Right ventricle myocardium superior (tissue), 1 donor: ENCODE results near the gene FBXO41. TPM values are rescaled to one million over a fixed set of nuclear protein-coding genes. Genes with fewer than 3 reads are reported as not detected.

Experiments used
- ATAC-seq: fragments of 200-7000 bp; cut with Tn5 transposase; one replicate; pipeline ENCODE4 v1.9.1; 2020; ENCODE audit warnings: mild to moderate bottlenecking; ENCODE audit not compliant: poor library complexity
- DNase-seq: peaks from one replicate; pipeline ENCODE4 v3.0.0-alpha.2; 2020
- intact Hi-C: fragments of 100-400 bp; cut with DNase I; formaldehyde crosslinking; loops from one replicate; pipeline ENCODE4 v1.11.2; 2022
- total RNA-seq: library from RNA; stranded (reverse); fragmentation: NEBNext Ultra II Directional; extraction: Animal tissue kit (Norgen Biotek cat#: 25700); gene quantifications from one replicate; pipeline ENCODE4 v1.2.1, GENCODE V29; 2021
- donor health status: DM: no; HTN: yes; CAD: no; lungs with severe emphysema.

FBXO41 gene
- total RNA-seq, 1 donor from 2014 or later: 0.51 TPM

DNA sequence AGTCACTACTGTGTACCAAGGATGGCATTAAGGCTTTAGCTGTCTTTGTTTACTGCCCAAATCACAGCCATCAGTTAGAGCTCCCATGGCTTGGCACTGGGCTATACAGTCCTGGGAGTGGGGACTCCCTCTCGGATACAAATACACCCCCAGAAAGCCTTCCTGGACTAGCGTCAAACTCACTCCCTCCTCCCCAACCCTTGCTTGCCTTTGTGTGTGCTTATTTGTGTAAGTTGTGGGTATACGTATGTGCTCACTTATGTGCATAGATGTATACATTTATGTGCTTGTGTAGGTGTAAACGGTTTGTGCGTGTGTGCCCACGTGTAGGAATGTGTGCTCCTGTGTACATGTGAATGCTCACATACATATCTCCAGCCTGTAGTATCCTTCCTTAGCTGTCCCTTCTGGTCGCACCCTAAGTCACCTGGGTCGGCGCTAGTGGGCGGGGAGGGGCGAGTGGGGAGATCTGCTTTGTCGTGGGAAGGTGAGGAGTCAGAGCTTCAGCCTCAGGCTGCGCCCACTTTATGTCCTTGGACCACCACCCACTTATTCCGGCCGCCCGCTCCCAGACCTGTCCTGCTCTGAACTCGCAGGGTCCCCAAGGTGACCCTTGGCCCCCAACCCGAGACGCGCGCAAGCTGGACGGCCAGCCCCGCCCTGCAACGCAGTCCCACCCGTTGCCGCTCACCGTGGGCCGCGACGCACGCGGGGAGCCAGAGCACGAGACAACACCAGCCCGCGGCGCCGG, 51.7 kb downstream of the FBXO41 start:
- intact Hi-C loops: no loop called here
- ATAC-seq (peak; percentile 0), DNase-seq (no peak)

DNA sequence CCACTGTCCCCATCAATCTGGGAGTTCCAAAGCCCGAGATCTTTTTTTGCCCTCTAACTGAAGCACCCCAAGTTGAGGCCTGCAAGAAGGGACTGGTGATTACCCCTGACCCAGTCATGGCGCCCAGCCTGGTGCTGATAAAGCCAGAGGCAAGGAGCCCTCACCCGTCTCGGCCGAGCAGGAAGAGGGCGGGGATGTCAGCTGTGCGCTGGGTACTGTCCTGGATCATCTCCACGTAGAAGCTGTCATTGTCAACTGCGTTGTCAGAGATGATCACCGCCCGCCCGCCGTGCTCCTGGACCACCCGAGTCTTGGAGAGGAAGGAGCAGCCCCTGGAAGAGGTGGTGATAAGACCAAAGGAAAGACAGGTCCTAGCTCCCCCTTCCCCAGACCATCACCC, 55.6 kb downstream of the FBXO41 start:
- intact Hi-C loops: no loop called here
- ATAC-seq (no peak), DNase-seq (no peak)

DNA sequence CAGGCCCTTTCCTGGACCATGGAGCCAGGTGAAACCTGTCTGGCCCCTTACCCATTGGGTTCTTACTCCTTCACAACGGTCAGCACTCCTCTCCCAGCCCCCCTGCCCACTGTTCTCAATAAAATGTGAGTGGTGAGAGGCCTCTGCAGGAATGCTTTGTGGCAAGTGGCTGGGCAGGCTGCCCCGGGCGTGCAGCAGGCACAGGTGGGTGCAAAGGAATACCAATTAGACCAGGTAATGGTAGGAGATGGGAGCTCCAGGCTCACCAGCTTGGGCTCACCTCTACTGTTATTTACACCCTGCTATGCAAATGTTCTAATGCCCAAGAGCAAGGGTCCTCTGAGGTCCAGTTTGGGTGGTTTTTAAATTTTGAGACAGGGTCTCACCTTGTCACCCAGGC, 57.2 kb downstream of the FBXO41 start:
- DNase-seq: no peak
- no peak for ATAC-seq
- intact Hi-C loops: no loop called here

DNA sequence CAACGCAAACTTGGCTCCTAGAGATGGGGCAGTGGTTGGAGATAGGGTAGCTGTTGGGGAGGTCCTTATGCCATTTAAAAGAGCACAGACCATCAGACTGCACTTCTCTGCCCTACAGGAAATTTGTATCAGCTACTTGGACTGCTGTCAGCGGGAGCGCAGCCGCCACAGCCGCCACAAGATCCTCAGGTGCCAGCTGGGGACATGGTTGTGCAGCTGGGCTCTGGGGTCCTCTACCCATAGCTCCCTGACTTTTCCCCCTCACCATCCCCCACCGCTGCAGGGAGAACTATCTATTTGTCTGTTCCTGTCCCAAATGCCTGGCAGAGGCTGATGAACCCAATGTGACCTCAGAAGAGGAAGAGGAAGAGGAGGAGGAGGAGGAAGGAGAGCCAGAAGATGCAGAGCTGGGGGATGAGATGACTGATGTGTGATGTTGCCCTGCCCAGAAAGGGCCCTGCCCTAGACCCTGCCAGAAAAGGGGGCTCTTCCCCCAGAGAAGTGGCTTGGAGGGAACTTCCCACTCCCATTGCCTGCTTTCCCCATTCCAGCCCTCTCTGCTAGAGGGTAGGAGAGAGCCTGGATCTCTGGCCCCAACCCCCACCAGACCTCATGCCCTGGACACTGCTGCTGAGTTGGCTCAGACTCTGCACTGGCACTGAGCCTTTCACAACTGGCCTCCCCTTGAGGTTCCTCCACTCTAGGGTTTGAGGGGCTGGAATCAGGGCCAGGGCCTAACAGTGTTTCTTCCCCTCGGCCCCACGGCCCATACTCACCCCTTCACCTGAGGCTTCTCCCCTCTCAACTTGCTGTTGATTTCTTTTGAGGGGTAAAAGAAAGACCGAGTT, 58.5 kb downstream of the FBXO41 start:
- ATAC-seq (peak; percentile 52), DNase-seq (no peak)
- intact Hi-C loops: no loop called here

DNA sequence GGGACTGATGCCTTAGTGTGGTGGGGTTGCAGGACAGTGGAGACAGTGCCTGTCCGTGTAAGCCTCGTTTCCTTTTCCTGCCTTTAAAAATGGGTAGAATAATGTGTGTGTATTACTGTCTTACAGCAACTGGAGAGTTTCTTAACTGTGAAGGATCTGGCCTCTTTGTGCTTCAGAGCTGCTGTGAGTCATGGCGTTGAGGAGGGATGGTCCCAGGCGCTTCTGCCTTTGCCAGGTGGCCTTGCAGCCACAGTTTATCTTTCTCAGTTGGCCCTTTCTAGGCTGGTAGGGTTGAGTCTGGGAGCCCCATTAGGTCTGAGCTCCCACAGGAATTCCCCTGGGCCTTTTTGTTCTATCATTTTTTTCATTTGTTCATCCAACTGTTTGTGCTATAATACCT, 60.5 kb downstream of the FBXO41 start:
- intact Hi-C loops: no loop called here
- DNase-seq (no peak), ATAC-seq (no peak)

DNA sequence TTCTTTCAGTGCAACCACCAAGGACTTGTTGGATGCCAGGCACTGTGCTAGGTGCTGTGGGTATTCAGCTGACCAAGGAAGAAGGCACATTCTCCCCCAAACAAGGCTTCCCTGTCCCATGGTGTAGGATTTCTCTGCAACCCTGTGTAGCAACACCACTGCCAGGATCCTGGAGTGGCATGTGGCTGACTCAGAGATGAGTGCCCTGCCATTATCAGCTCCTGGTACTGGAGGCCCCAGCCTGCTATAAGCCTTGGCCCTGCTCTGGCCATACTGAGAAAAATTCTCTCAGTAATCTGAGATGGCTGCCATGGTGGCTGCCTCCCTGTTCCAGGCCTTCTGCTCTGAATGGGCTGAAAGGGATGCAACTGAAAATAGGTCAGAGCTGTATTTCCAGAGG, 66.0 kb downstream of the FBXO41 start:
- ATAC-seq: no peak
- intact Hi-C loops: no loop called here
- no peak for DNase-seq

DNA sequence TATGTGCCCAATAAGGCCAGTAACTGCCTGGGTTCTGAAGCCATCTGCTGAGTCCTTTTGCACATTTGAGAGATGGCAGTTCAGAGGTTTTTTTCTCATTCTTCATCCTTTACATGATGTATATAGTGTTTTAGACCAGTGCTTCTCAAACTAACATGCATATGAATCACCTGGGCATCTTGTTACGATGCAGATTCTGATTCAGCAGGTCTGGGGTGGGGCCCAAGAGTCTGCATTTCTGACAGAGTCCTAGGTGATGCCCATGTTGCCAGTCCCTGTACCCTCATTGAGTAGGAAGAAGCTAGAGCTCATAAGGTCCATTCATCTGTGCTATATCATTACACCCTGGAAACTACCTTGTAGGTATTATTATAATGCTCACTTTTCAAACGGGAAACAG, 66.5 kb downstream of the FBXO41 start:
- intact Hi-C loops: no loop called here
- no peak for ATAC-seq
- DNase-seq: no peak

DNA sequence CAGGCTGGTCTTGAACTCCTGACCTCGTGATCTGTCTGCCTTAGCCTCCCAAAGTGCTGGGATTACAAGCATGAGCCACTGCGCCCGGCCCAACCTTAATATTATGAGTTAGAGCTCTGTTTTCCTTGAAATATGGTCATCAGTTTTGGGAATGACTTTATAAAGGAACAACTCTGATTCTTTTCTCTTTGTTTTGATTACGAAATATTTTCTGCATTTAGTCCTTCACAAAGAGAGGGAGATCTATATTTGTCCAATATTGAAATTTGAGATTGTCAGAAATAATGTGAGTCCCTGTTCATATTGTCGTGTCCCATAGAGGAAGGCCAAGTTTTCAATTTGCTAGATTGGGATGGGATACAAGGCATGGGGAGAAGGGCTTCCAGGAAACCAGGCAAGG, 67.1 kb downstream of the FBXO41 start:
- intact Hi-C loops: no loop called here
- ATAC-seq (no peak), DNase-seq (no peak)

DNA sequence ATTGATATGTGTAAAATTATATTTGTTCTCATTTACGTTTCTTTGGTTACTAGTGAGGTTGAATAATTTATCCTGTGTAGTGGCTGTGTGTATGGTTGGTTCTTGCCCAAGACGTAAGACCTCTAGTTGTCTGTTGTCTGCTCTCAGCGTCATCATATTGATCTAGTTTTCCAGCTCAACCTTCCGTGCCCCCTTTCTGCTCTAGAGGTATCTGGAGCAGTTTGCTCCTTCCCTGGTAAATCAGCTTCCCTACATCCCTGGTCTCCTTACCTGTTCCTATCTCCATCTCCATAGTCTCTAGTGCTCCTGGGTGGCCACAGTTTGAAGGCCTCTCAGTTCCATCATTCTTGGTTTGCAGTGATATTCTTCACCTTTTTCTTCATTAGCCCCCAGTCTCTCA, 69.0 kb downstream of the FBXO41 start:
- DNase-seq (no peak), ATAC-seq (no peak)
- intact Hi-C loops: no loop called here

DNA sequence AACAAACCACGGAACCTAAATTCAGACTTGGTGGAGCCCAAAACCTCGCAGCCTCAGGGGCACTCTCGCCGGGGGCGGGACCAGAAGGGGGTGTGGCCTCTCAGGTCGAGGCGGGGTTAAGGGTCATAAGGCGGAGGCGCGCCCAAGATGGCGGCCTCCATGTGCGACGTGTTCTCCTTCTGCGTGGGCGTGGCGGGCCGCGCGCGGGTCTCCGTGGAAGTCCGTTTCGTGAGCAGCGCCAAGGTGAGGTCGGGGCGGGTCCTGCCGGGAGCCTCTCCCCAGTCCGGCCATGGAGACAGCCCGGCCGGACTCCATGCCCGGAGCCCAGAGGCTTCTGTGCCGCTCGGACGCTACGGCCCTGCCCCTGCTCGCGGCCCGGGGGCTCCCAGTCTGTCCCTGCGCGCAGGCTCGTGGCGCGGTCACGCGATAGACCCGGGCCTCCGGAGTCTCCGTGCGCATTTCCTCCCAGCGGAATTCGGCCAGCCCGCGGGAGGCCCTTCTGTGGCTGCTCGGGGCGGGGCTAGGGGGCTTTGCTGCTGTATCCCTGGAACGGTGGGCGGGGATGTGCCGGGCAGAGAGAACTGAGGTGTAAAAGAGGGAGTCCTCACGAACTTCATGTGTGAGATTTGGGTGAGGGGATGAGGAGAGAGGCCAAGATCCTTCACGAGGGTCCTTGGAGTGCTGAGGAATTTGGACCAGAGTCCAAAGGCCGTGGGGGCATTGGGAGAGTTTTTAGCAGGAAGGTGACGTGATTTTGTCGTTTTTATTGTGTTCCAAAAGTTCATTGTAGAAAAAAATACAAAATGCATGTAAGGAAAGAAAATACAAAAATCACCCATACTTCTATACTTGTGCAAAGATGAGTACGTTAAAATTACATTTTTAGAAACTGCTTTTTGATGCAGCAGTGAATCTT, 69.9 kb downstream of the FBXO41 start, which contains the start of gene SMYD5:
SMYD5 (plus strand) TSS at position 126 of the 916 bp plus-strand sequence; CDS start at position 148, 22 bp downstream.
- ATAC-seq: peak; percentile 96
- DNase-seq: peak; percentile 93
- intact Hi-C loops: no loop called here

DNA sequence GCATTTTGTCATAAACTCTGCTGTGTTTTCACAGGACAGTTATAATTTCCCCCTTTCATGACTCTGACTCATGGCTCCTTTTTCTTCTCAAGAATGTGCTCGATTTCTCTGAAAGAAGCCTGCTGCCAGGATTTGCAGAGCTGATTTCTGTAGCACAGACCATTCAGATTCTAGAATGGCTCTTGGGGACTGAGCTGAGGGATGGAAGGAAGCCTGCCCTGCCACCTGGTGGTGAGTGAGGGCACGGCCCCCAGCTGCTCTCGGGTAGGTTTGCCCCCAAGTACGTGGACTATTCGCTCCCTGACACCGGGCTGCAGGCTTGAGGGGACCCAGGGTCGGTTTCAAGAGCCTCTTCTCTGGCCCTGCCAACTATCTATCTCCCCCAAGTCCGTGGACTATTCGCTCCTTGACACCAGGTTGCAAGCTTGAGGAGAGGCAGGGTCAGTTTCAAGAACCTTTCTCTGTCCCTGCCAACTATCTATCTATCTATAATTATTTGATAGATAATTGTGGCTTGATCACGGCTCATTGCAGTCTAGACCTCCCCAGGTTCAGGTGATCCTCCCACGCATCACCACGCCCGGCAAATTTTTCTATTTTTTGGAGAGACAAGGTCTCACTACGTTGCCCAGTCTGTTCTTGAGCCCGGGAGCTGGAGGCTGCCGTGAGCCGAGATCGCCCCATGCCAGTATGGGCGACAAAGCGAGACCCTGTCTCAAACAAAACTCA, 71.7 kb downstream of the FBXO41 start:
- ATAC-seq (peak; percentile 79), DNase-seq (peak; percentile 80)
- intact Hi-C loops: no loop called here

DNA sequence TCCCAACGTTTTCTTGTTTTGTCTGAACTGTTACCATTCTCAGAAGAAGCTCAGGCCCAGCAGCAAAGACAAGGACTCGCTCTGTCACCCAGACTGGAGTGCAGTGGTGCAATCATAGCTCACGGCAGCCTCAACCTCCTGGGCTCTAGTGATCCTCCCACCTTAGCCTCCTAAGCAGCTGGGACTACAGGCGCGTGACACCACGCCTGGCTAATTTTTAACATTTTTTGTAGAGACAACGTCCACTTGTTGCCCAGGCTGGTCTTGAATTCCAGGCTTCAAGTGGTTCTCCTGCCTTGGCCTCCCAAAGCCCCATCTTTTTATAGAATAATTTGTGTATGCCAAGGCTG, 72.2 kb downstream of the FBXO41 start:
- DNase-seq (no peak), ATAC-seq (no peak)
- intact Hi-C loops: no loop called here

DNA sequence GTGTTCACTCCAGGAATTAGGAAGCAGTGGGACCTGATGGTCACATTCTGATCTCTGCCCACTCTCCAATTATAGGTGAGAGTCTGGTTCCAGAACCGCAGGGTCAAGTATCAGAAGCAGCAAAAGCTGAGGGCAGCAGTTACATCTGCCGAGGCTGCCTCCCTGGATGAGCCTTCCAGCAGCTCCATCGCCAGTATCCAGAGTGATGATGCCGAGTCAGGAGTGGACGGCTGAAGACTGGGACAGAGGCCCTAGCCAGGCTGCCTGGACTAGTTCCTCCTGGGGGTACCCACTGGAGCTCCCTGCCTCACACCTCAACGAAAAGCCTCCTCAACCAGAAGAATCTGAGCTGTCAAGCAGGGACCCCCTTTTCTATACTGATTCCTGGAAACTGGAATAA, 73.6 kb downstream of the FBXO41 start:
- DNase-seq (no peak), ATAC-seq (no peak)
- intact Hi-C loops: no loop called here

DNA sequence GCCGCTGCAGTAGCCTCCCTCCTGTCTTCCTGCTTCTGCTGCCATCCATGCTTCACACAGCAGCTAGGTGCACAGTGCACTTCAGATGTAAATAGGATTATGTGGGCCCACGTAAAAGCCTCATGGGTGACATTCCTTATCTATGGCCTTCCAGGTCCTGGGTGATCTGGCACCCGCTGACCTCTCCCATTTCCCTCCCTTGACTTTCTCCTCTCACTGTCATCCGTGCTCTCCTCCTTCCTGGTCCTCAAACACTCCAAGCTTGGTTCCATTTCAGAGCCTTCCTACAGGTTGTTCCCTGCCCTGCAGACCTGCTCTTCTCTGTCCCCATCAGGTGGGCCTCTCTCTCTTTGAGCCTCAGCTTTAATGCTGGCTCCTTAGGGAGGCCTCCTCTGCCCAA, 74.3 kb downstream of the FBXO41 start:
- intact Hi-C loops: no loop called here
- ATAC-seq (no peak), DNase-seq (no peak)

DNA sequence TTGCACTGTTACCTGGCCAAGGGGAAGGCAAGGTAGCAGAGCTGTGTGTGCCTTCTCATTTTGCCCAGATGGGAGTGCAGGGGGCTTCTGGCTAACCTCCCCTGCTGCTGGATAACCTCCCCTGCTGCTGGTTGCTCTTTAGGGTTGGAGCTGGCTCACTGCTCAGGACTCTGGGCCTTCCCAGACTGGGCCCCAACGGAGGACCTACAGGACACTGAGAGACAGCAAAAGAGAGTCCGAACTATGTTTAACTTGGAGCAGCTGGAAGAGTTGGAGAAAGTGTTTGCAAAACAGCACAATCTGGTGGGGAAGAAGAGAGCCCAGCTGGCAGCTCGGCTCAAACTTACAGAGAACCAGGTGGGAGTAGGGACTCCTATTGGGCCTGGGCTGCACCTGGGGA, 76.0 kb downstream of the FBXO41 start:
- DNase-seq (no peak), ATAC-seq (no peak)
- intact Hi-C loops: no loop called here

DNA sequence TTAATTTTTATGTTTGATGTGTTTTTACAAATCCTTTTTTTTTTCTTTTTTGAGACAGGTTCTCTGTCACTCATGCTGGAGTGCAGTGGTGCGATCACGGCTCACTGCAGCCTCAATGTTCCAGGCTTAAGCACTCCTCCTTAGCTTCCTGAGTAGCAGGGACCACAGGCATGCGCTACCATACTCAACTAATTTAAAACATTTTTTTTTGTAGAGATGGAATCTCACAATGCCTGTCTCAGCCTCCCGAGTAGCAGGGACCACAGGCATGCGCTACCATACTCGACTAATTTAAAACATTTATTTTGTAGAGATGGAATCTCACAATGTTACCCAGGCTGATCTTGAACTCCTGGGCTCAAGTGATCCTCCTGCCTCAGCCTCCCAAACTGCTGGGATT, 78.7 kb downstream of the FBXO41 start:
- intact Hi-C loops: no loop called here
- no peak for ATAC-seq
- no peak for DNase-seq
